Parietal lobe (tissue), 1 donor: ENCODE results near the gene PRAMEF18. TPM values are rescaled to one million over a fixed set of nuclear protein-coding genes. Genes with fewer than 3 reads are reported as not detected.

Experiments used
- total RNA-seq: library from RNA; depleted of rRNA; stranded (reverse); fragments of >200 nt; gene quantifications from one replicate; pipeline ENCODE4 v1.2.3, GENCODE V29; 2014

PRAMEF18 gene, protein sequence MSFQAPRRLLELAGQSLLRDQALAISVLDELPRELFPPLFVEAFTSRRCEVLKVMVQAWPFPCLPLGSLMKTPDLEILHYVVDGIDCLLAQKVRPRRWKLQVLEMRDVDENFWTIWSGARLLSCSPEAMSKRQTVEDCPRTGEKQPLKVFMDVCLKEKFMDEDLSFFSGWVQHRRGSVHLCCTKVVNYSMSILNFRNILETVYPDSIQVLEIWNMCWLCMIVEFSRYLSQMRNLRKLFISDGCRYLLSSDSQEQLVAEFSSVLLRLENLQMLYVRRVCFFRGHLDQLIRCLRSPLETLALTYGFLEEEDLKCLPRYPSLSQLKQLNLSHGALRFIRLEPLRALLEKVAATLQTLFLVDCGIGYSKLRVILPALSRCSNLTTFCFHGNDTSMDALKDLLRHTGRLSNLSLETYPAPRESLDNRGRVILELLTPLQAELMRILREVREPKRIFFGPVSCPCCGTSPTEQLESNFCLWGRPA
- total RNA-seq = not detected

DNA sequence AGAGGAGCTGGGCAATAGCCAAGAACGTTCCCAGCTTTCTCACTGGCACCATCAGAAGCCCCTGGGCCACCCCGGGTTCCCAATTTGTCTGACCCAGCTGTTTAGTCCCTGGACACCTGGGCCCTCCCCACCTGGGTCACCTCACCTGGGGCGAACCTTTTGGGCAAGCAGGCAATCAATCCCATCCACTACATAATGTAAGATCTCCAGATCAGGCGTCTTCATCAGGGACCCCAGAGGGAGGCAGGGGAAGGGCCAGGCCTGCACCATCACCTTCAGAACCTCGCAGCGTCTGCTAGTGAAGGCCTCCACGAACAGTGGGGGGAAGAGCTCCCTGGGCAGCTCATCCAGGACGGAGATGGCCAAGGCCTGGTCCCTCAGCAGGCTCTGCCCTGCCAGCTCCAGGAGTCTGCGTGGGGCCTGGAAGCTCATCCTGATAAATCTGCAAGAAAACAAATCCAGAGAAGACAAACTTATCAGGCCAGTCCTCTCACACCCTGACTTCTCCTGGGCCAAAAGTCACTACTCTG lies at the start of gene PRAMEF18:
Gene PRAMEF18 (minus strand): TSS at position 480 of the 530 bp plus-strand sequence. CDS start 48 bp downstream, at position 432.

DNA sequence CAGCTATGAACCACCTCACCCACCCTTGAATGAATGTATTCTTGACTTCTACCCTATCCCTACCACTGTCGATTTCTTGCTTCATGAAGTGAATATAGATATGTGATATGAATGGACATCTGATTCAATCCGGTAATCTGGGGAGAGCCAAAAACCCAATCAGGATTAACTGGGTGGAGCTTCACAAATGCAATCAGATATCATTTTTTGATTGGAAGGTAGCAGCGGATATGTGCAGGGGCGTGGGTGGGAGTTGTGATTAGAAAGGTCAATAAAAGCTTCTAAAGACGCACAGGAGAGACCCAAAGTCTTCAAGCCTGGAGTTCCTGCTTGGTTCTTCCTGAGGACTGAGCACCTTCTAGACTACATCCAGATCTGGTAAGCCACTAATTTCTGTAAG lies 27.9 kb upstream of the PRAMEF18 start, which contains the start of gene PRAMEF5:
Gene PRAMEF5 (plus strand): TSS at position 301 of the 400 bp plus-strand sequence. CDS start 5,071 bp downstream, outside the sequence.

DNA sequence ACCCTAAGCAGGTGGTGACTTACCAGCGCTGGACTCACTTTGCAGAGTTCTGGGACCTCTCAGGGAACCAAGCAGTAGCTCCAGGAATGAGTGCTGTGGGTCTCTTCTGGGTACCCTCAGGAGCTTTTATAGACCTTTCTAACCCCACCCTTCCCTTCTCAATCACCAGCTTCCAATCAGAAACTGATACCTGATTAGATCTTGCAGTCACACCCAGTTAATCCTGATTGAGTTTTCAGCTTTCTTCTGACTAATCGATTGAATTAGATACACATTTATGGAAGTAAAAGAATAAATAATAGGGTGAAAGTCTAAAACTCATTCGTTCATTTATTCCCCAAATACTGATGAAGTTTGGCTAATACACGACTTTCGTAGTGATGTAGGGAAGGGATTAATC lies 24.6 kb downstream of the PRAMEF18 start, which contains the start of gene PRAMEF13:
Gene PRAMEF13 (minus strand): TSS at position 101 of the 400 bp plus-strand sequence. CDS start 1,820 bp downstream, outside the sequence.

Other genes with a start within 250 kb of the PRAMEF18 start
- gene PRAMEF27, start 169.6 kb downstream of the PRAMEF18 start, total RNA-seq = not detected
- not detected for gene HNRNPCL3, start 165.4 kb downstream of the PRAMEF18 start, total RNA-seq
- gene PRAMEF25, start 155.4 kb downstream of the PRAMEF18 start, total RNA-seq = not detected
- not detected for gene HNRNPCL2, start 109.3 kb downstream of the PRAMEF18 start, total RNA-seq
- not detected for gene PRAMEF26, start 70.1 kb downstream of the PRAMEF18 start, total RNA-seq
- gene HNRNPCL4, start 60.5 kb downstream of the PRAMEF18 start, total RNA-seq = not detected
- not detected for gene PRAMEF9, start 54.3 kb downstream of the PRAMEF18 start, total RNA-seq
- gene PRAMEF13, start 24.7 kb downstream of the PRAMEF18 start, total RNA-seq = not detected
- not detected for gene PRAMEF5, start 28.0 kb upstream of the PRAMEF18 start, total RNA-seq
- gene PRAMEF8, start 59.0 kb upstream of the PRAMEF18 start, total RNA-seq = not detected
- not detected for gene PRAMEF33, start 77.4 kb upstream of the PRAMEF18 start, total RNA-seq
- not detected for gene PRAMEF15, start 89.4 kb upstream of the PRAMEF18 start, total RNA-seq
- gene PRAMEF14, start 121.0 kb upstream of the PRAMEF18 start, total RNA-seq = not detected
- gene PRAMEF19, start 145.8 kb upstream of the PRAMEF18 start, total RNA-seq = not detected
- not detected for gene PRAMEF17, start 163.5 kb upstream of the PRAMEF18 start, total RNA-seq
- gene PRAMEF20, start 184.3 kb upstream of the PRAMEF18 start, total RNA-seq = not detected